GM18517 (cell line): ENCODE measurements around the gene TFEB.

Source experiments
- ATAC-seq: cut with Tn5 transposase; IDR thresholded peaks from one replicate; pipeline ENCODE4 v1.9.1; 2021; ENCODE audit warnings: mild to moderate bottlenecking, moderate library complexity; ENCODE audit not compliant: unreplicated experiment

Gene TFEB

GRCh38 chr6:41707565-41708200 lies 27.7 kb downstream of the TFEB start:
- no peak for ATAC-seq

- ATAC-seq = no peak
Measured at GRCh38 chr6:41706876-41707564, 28.4 kb downstream of the TFEB start.

GRCh38 chr6:41705996-41706835 lies 29.2 kb downstream of the TFEB start:
- ATAC-seq = peak; percentile 76

- no peak for ATAC-seq
Measured at GRCh38 chr6:41705311-41705995, 30.0 kb downstream of the TFEB start.

- no peak for ATAC-seq
Measured at GRCh38 chr6:41704656-41705310, 30.6 kb downstream of the TFEB start.

GRCh38 chr6:41704028-41704427 lies 31.4 kb downstream of the TFEB start:
- no peak for ATAC-seq

- ATAC-seq = no peak
Measured at GRCh38 chr6:41702771-41703494, 32.5 kb downstream of the TFEB start.

- no peak for ATAC-seq
Measured at GRCh38 chr6:41702089-41702745, 33.2 kb downstream of the TFEB start.

- no peak for ATAC-seq
Measured at GRCh38 chr6:41700463-41701347, 34.7 kb downstream of the TFEB start.

GRCh38 chr6:41699063-41699462 lies 36.3 kb downstream of the TFEB start:
- ATAC-seq = no peak

- no peak for ATAC-seq
Measured at GRCh38 chr6:41697861-41698781, 37.3 kb downstream of the TFEB start.

GRCh38 chr6:41696788-41697187 lies 38.6 kb downstream of the TFEB start:
- no peak for ATAC-seq

GRCh38 chr6:41695825-41696224 lies 39.6 kb downstream of the TFEB start:
- ATAC-seq = no peak

- ATAC-seq = no peak
Measured at GRCh38 chr6:41694815-41695526, 40.4 kb downstream of the TFEB start.

- ATAC-seq = no peak
Measured at GRCh38 chr6:41693281-41694240, 41.8 kb downstream of the TFEB start.

GRCh38 chr6:41692730-41693129 lies 42.7 kb downstream of the TFEB start:
- ATAC-seq = no peak
